Occipital lobe (tissue), 2 donors: Measurements from ENCODE around the gene JAG1. TPM values are rescaled to one million over a fixed set of nuclear protein-coding genes. Genes with fewer than 3 reads are reported as not detected.
"Not testable (repeated sequence)": the region's sequence is repeated elsewhere in the genome, so short reads cannot be mapped to it uniquely, and the experiment has no call there.

Source experiments
- DNase-seq: peaks from one replicate; lab custom pipeline; 2025; lab: John Stamatoyannopoulos, UW
- total RNA-seq: library from RNA; depleted of rRNA; stranded (reverse); fragments of >200 nt; gene quantifications from one replicate; pipeline ENCODE4 v1.2.3, GENCODE V29; 2014

Gene JAG1
- total RNA-seq, 1 donor from 2014 or later: 26.0 TPM

- no peak for DNase-seq
These were observed 59.9 kb downstream of the JAG1 start for GRCh38 chr20:10613911-10614310.

GRCh38 chr20:10613426-10613825 lies 60.4 kb downstream of the JAG1 start:
- DNase-seq: not testable (repeated sequence)

DNA sequence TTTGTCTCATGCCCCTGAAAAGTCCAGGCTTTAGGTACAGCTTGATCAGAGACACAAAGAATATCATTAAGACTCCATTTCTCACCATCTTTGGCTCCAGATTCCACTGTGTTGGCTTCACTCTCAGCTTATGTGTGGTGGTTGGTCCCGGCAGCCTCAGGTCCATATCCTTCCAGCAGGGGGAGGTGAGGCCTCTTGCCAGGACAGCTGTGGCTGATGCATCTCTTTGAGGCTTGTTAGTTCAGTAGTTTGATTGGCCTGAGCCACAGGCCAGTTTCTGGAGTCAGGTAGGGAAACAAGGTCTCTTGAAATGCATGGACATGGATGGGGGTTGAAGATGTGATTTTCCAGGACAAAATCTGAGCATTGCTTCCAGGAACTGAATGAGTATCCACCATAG lies 62.4 kb downstream of the JAG1 start:
- no peak for DNase-seq

GRCh38 chr20:10610251-10610650 lies 63.5 kb downstream of the JAG1 start:
- DNase-seq: no peak

- no peak for DNase-seq
These were observed 64.0 kb downstream of the JAG1 start for GRCh38 chr20:10609770-10610169.

GRCh38 chr20:10609276-10609675 lies 64.5 kb downstream of the JAG1 start:
- no peak for DNase-seq

DNA sequence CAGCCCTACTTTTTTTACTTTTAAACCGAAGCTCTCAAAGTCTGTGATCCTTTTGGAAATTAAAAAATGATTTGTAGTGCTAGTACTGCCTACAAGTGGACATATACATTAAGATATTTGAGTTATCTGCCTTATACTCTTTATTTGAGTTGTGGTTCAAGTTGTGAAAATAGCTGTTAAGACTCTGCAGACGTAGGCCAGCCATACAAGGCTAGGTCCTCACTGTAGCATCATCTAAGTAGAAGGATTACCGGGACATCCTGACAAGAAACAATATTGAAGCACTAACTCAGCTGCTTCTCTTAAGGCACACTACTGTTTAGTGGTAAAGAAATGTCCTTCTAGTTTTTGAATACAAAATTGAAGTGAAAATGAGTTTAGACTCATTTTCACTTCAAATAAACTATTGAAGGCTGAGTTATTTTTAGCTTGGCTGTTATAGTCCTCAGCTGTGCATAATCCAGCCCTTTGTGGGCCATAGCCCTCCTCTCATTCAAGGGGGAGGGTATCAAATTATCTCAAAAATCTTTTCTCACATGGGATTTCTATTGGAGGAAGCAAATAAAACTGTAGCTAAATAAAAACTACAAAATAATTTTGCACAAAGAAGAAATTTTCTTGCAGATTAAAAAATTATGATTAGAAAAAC lies 68.1 kb downstream of the JAG1 start:
- DNase-seq: no peak

DNA sequence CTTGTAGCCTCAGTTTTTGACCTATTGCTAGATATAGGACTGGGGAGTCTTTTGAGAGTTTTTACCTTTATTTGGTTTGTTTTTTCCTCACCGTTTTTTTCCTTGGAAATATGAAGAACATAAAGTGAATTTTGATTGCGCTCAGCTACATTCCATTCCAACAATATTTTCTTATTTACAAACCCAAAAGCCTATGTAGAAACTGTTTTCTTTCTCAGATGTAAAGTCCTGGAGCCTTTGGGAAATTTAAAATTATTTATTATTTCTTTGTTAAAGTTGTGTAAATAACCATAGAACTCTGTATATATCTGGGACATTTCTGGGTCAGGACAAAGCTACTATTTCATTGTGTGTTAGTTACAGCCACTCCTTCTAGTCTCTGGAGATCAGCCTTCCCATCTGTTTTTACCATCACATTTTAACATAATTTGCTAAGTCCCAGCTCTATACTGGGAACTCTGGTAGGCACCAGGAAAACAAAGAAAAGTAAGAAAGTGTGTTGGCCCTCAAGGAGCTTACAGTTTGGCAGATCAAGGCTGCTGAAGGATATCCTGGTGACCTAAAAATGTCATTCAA lies 68.8 kb downstream of the JAG1 start:
- no peak for DNase-seq

GRCh38 chr20:10603971-10604864 lies 69.6 kb downstream of the JAG1 start:
- no peak for DNase-seq

- no peak for DNase-seq
These were observed 70.4 kb downstream of the JAG1 start for GRCh38 chr20:10603378-10603777.

- no peak for DNase-seq
These were observed 71.5 kb downstream of the JAG1 start for GRCh38 chr20:10602221-10602871.

DNA sequence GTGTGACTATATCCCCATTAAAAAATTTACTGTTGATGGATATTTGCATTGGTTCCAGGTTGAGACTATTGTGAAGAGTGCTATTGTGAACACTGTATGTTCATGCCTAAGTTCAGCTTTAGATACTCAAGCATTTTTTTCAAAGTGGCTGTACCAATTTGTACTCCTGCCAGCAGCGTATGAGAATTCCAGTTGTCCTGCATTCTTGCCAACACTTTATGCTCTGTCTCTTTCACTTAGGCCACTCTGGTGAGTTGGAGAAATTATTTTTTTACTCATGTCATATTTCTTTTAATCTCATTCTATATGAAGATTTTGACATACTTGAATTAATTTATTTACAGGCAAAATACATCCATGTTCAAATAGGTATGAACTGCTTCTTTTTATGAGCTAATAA lies 76.2 kb downstream of the JAG1 start:
- no peak for DNase-seq

DNA sequence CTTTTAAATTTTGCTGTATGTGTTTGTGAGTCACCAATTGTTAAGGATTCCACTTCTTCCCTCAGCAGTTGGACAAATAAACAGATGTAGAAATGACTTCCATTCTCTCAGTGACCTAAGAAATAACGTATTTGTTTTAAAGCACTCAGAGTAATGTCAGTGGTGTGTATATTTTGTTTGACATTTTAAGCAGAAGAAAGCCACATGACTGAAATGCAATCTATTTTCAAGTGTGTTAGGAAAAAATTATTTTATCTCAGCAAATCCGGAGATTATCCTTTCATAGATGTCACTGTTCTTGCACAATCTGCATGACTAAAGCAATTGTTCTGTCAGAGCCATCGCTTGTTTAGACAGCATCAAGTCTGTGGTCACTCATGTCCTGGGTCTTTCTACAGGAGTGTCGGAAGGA lies 77.1 kb downstream of the JAG1 start:
- no peak for DNase-seq

- DNase-seq: no peak
These were observed 77.8 kb downstream of the JAG1 start for GRCh38 chr20:10595985-10596384.

DNA sequence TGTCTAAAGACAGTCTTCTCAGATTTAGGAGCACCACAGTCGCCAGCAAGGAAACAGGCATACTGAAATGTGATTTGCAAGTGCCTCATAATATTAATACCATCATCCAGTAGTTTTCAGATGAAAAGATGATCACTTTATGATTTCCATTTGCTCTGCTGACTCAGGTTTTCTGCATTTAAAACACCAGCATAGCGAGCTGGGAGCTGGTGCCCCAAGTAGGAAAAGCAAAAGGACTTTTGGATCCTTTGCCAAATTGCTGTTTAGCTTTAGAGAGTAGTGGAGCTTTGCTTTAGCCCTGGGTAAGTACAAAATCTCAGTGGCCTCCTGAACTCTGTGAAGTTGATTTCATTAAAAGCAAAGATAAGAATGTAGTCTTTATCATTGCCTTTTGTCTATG lies 78.5 kb downstream of the JAG1 start:
- no peak for DNase-seq

DNA sequence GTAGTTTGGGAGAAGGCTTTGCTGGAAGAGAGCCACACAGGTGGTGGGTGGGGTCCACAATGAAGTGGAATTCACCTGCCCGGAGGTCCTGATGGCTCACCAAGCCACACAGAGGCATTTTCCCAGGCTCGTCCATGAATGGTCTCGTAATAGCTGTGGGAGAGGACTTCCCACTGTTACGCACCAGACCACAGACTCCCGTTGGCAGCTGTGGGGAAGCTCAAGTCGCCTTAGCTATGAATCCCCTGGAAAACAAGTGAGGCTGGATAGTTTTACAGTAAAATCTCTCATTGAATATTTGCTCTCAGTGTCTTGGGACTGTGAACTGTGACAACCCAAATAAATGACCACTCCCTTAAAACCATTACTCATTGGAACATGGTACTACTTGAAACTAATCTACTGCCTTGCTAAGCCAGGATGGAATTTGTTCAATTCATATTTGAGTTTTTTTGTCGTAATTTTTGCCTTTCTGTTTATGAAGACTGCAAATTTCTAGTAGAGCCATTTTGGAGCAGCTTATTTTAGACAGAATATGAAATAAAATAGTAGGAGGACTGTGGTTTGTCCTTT lies 79.4 kb downstream of the JAG1 start:
- no peak for DNase-seq

DNA sequence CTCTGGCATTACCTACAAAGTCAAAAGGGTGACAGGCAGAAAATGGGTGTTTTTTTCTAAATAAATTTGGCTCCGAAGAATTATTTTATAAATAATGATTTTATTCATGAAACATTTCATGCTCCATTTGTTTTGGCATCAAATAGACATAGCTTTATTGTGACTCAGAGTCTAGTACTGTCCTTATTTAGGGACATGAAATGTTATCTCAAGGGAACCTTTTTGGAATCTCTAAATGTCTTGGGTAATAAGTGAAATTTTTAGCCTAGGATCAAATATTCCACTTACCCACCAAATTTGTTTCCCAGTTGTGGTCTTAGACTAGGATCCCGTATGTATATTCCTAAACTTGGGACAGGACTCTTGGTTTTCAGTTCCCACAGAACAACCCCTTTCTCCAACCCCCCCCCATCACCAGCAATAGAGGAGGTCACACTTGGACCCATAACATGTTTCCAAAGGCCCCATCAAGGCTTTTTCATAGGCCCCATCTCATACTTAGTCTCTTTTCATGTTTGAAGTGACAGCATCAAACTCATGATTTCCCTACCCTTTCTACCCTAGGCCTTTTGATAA lies 81.8 kb downstream of the JAG1 start:
- DNase-seq: no peak

DNA sequence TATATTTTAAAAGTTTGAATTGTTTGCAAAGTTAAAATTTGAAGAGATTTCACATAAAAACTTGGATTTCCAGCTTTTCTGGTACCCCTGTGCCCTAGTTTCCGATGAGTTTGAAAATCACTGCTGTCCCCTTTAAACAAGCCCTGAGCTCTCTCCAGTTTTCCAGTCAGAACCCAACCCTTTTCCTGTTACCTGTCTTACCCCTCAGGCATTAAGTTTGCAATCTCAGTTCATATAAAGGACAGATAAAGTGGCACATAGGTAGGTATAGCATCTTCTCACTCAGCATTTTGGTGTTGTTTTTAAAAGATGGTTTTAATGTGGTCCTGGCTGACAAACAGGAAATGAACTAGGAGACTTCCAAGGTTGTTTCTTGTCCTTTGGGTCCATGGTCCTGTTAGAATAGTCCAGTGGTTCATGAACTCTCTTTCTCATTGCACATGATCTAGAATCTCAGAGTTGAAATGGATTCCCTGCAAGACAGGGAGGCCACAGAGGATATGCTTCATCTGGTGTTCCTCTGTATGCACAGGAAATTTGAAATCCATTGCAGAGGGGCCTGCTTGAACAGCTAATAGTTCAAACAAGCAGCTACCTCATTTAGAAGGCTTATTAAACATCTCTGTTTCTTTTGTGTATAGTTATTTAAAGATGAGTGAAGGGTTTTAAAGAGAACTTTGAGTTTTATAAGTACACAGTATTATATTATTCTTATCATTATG lies 82.7 kb downstream of the JAG1 start:
- no peak for DNase-seq

GRCh38 chr20:10590446-10590845 lies 83.4 kb downstream of the JAG1 start:
- not testable (repeated sequence) for DNase-seq
